ENCODE results near the gene RNASE13.

The RNASE13 gene

DNA sequence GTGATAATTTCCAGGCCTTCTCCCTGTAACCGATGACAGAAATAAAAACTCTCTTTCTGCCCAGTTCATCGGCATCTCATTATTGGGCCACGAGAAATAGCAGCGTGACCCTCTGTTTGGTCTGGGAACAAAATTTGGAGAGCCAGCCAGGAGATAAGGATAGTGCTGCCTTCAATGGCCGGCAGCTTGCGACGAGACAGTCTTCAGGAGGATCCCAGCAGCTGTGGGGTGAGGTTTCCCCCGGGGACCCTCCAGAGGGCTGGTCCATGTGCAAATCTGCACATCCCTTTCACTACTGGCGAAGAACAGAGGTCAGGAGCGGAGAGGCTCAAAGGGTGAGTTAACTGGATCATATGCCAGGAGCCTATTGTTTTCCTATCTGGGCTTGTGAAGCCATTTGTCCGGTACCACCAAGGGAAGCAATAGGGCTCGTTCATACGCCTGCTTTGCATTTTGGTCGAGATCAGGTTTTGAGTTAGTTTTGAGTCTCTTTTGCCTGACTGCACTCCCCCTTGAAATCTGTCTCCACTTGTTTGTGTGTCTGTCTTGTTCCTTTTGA lies 30.7 kb downstream of the RNASE13 start:
- Histone ChIP-seq H3K79me2 (ENCODE audit: insufficient read depth, low read depth) (no peaks in the 10 kb centered on the region), H3K4me1 (ENCODE audit: low read depth, poor library complexity, severe bottlenecking) (no peaks in the 10 kb centered on the region), H3K36me3 (ENCODE audit: insufficient read depth) (no peaks in the 10 kb centered on the region), H3K27me3 (ENCODE audit: insufficient read depth, low read depth) (no peaks in the 10 kb centered on the region), H3K27ac (no peak overlapping the region), H4K20me1 (ENCODE audit: insufficient read depth) (no peaks in the 10 kb centered on the region), H3K9ac (no peak overlapping the region), H3K4me3 (IDR thresholded peaks at IDR 0.05; ENCODE audit: insufficient read depth, low read depth, low read length) (no peak overlapping the region), H2AFZ (ENCODE audit: low read depth) (no peak overlapping the region), H3K4me2 (no peak overlapping the region)
- TF ChIP-seq, protein P1, sequence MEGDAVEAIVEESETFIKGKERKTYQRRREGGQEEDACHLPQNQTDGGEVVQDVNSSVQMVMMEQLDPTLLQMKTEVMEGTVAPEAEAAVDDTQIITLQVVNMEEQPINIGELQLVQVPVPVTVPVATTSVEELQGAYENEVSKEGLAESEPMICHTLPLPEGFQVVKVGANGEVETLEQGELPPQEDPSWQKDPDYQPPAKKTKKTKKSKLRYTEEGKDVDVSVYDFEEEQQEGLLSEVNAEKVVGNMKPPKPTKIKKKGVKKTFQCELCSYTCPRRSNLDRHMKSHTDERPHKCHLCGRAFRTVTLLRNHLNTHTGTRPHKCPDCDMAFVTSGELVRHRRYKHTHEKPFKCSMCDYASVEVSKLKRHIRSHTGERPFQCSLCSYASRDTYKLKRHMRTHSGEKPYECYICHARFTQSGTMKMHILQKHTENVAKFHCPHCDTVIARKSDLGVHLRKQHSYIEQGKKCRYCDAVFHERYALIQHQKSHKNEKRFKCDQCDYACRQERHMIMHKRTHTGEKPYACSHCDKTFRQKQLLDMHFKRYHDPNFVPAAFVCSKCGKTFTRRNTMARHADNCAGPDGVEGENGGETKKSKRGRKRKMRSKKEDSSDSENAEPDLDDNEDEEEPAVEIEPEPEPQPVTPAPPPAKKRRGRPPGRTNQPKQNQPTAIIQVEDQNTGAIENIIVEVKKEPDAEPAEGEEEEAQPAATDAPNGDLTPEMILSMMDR (conservative IDR thresholded peaks at IDR 0.05; ENCODE audit: low read depth, low read length), result no peak

DNA sequence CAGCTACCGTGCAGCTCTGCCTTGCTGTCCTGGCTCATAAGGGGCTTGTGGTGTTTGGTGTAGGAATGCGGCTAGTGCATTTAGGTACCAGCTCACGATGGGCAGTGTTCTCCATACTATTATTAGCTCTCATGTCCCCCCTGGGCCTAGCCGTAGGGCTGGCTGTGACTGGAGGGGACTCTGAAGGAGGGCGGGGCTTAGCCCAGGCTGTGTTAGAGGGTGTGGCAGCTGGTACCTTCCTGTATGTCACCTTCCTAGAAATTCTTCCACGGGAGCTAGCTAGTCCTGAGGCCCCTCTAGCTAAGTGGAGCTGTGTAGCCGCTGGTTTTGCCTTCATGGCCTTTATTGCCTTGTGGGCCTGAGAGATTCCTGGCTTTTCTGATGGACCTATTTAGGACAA lies 33.4 kb downstream of the RNASE13 start:
- no peaks in the 10 kb centered on the region for H3K27me3 ChIP-seq (ENCODE audit: insufficient read depth, low read depth)
- TF ChIP-seq, protein P1 (conservative IDR thresholded peaks at IDR 0.05; ENCODE audit: low read depth, low read length), result no peak
- H3K27ac ChIP-seq, result no peak overlapping the region

DNA sequence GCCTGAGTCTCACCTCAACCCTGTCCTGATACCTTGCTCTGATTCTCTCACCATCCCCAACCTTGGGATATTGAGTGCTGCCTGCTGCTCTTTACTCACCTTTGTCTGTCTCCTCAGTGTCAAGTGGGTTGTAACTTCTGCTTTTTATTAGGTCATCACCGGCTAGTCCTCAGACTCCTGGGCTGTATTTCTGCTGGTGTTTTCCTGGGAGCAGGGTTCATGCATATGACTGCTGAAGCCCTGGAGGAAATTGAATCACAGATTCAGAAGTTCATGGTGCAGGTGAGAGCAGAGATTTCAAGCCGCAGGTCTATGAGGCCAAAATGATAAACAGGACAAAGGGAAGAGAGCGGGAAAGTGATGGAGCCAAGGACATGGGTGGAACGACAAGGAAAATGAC lies 35.0 kb downstream of the RNASE13 start:
- no peak overlapping the region for H3K4me3 ChIP-seq (IDR thresholded peaks at IDR 0.05; ENCODE audit: insufficient read depth, low read depth, low read length)
- TF ChIP-seq, protein P1 (conservative IDR thresholded peaks at IDR 0.05; ENCODE audit: low read depth, low read length), result no peak
- H3K4me2 ChIP-seq, result no peak overlapping the region

More for the DNA sequence above, 33.4 kb downstream of the RNASE13 start:
- Histone ChIP-seq H3K4me3 (IDR thresholded peaks at IDR 0.05; ENCODE audit: insufficient read depth, low read depth, low read length) (no peak overlapping the region), H2AFZ (ENCODE audit: low read depth) (no peak overlapping the region), H3K79me2 (ENCODE audit: insufficient read depth, low read depth) (no peaks in the 10 kb centered on the region), H3K9ac (no peak overlapping the region), H3K4me1 (ENCODE audit: low read depth, poor library complexity, severe bottlenecking) (no peaks in the 10 kb centered on the region), H3K36me3 (ENCODE audit: insufficient read depth) (no peaks in the 10 kb centered on the region), H3K4me2 (no peak overlapping the region), H4K20me1 (ENCODE audit: insufficient read depth) (no peaks in the 10 kb centered on the region)

DNA sequence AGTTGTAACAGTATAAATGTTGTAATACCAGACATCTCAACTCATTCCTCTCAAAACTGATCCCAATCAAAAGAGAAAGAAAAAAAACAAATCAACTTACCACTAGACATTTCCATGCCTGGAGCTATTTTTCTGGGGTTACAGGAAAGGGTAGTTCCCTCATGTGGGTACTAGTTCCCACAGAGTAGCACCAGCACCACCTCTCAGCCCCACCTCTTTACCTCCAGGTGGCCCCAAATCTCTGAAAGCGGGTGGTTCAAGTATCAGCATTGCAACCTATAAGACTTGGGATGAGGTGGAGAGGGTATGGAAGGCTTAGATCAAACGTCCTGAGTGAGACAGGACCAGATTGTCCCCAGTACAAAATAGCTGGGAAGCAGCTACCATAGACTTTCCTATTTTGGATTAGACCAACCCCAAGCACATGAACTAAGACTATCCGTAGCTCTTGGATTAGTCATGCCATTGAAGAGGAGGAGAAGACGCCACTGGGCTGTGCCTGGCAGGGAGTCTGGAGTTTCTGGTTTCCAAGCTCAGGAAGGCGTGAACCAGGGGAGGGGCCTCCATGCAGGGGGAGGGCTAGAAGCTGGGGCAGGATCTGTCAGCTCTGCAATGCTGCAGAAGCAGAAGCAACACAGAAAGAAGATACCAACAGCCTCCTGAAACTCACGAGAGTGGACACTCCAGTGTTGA lies 35.8 kb downstream of the RNASE13 start, which contains the start of gene SLC39A2:
TSS of gene SLC39A2 (plus strand) at position 620 of the 693 bp plus-strand sequence. CDS start 154 bp downstream, outside the sequence.
- no peak within 1 kb of the TSS for H3K4me2 ChIP-seq
- no peaks in the 10 kb centered on the region for H3K79me2 ChIP-seq (ENCODE audit: insufficient read depth, low read depth)
- no peaks in the 10 kb centered on the region for H4K20me1 ChIP-seq (ENCODE audit: insufficient read depth)
- no peak within 1 kb of the TSS for H2AFZ ChIP-seq (ENCODE audit: low read depth)
- H3K4me3 ChIP-seq (IDR thresholded peaks at IDR 0.05; ENCODE audit: insufficient read depth, low read depth, low read length), result no peak within 1 kb of the TSS
- H3K4me1 ChIP-seq (ENCODE audit: low read depth, poor library complexity, severe bottlenecking), result no peaks in the 10 kb centered on the region
- H3K27ac ChIP-seq, result no peak within 1 kb of the TSS
- no peaks in the 10 kb centered on the region for H3K27me3 ChIP-seq (ENCODE audit: insufficient read depth, low read depth)
- no peak within 1 kb of the TSS for H3K9ac ChIP-seq
- TF ChIP-seq, protein P1 (conservative IDR thresholded peaks at IDR 0.05; ENCODE audit: low read depth, low read length), result no peak
- H3K36me3 ChIP-seq (ENCODE audit: insufficient read depth), result no peaks in the 10 kb centered on the region

More for the DNA sequence above, 35.0 kb downstream of the RNASE13 start:
- Histone ChIP-seq H3K27ac (no peak overlapping the region), H3K4me1 (ENCODE audit: low read depth, poor library complexity, severe bottlenecking) (no peaks in the 10 kb centered on the region), H2AFZ (ENCODE audit: low read depth) (no peak overlapping the region), H3K36me3 (ENCODE audit: insufficient read depth) (no peaks in the 10 kb centered on the region), H3K27me3 (ENCODE audit: insufficient read depth, low read depth) (no peaks in the 10 kb centered on the region), H3K79me2 (ENCODE audit: insufficient read depth, low read depth) (no peaks in the 10 kb centered on the region), H4K20me1 (ENCODE audit: insufficient read depth) (no peaks in the 10 kb centered on the region), H3K9ac (no peak overlapping the region)
